T-helper 2 cell (primary cell): ENCODE data around the gene CNN2.

Experiments used
- DNase-seq, 5 experiments: peaks; one replicate each; pipeline versions ENCODE4 v3.0.0 to v3.0.0-alpha.2; 2012 to 2022

CNN2 gene

GRCh38 chr19:1028062-1028926 lies 1.9 kb downstream of the CNN2 start:
- DNase-seq, result peak in 3 of 5 experiments; percentile 51 to 80 (median 70)

- no peak for DNase-seq
Measured at GRCh38 chr19:1032264-1032867, 6.0 kb downstream of the CNN2 start.

- DNase-seq, result peak in 2 of 5 experiments; percentile 5 to 7
Measured at GRCh38 chr19:1035998-1036621, 9.7 kb downstream of the CNN2 start.

- no peak for DNase-seq
Measured at GRCh38 chr19:1037621-1038064, 11.2 kb downstream of the CNN2 start.

GRCh38 chr19:1038978-1039645 lies 12.7 kb downstream of the CNN2 start:
- DNase-seq, result no peak

GRCh38 chr19:1039646-1040475 lies 13.5 kb downstream of the CNN2 start, which contains the start of gene ABCA7:
ABCA7 (plus strand) TSS chr19:1040107; CDS start chr19:1041362, 1,255 bp downstream.
- DNase-seq, result peak; percentile 98 to 100 (median 99)

- peak; percentile 73 to 97 (median 88) for DNase-seq
Measured at GRCh38 chr19:1040476-1041271, 14.3 kb downstream of the CNN2 start.

- no peak for DNase-seq
Measured at GRCh38 chr19:1041272-1041834, 14.9 kb downstream of the CNN2 start.

GRCh38 chr19:1041835-1042685 lies 15.7 kb downstream of the CNN2 start:
- no peak for DNase-seq

- no peak for DNase-seq
Measured at GRCh38 chr19:1042689-1043511, 16.5 kb downstream of the CNN2 start.

- peak; percentile 43 to 82 (median 73) for DNase-seq
Measured at GRCh38 chr19:1045247-1045603, 18.8 kb downstream of the CNN2 start.

- DNase-seq, result no peak
Measured at GRCh38 chr19:1046117-1046626, 19.8 kb downstream of the CNN2 start.

- peak in 1 of 5 experiments; percentile 75 for DNase-seq
Measured at GRCh38 chr19:1046836-1047695, 20.7 kb downstream of the CNN2 start.

GRCh38 chr19:1047696-1048147 lies 21.3 kb downstream of the CNN2 start:
- DNase-seq, result peak in 1 of 5 experiments; percentile 3

GRCh38 chr19:1049106-1049505 lies 22.7 kb downstream of the CNN2 start:
- DNase-seq, result no peak

- no peak for DNase-seq
Measured at GRCh38 chr19:1049800-1050199, 23.4 kb downstream of the CNN2 start.

- no peak for DNase-seq
Measured at GRCh38 chr19:1050989-1051788, 24.8 kb downstream of the CNN2 start.
